ENCODE results near the gene DCANP1.

Gene DCANP1

GRCh38 chr5:135467871-135468485, 20.8 kb upstream of the DCANP1 start:
- Histone ChIP-seq H3K27me3 (ENCODE audit: control insufficient read depth in 1 of 2, insufficient read depth in 2 of 2, low read length in 2 of 2) (peaks cover 23 to 45% of the 10 kb centered on the region in 2 donors), H3K9ac (ENCODE audit: low read depth in 1 of 2, low read length in 2 of 2) (no peak overlapping the region), H3K4me1 (ENCODE audit: control insufficient read depth in 1 of 2, insufficient read depth in 2 of 2, low read length in 2 of 2) (peaks cover 4 to 7% of the 10 kb centered on the region in 2 donors), H3K9me3 (ENCODE audit: control insufficient read depth in 1 of 2, low read length in 2 of 2) (no peaks in the 10 kb centered on the region), H3K27ac (ENCODE audit: low read depth, low read length) (no peak overlapping the region), H3K4me3 (ENCODE audit: low read depth in 1 of 2, low read length in 2 of 2) (no peak overlapping the region), H3K36me3 (ENCODE audit: control insufficient read depth in 1 of 2, insufficient read depth in 2 of 2, low read length in 2 of 2) (no peaks in the 10 kb centered on the region)

- Histone ChIP-seq H3K9me3 (ENCODE audit: control insufficient read depth in 1 of 2, low read length in 2 of 2) (no peaks in the 10 kb centered on the region), H3K36me3 (ENCODE audit: control insufficient read depth in 1 of 2, insufficient read depth in 2 of 2, low read length in 2 of 2) (no peaks in the 10 kb centered on the region), H3K9ac (ENCODE audit: low read depth in 1 of 2, low read length in 2 of 2) (no peak overlapping the region), H3K4me1 (ENCODE audit: control insufficient read depth in 1 of 2, insufficient read depth in 2 of 2, low read length in 2 of 2) (peaks cover 4 to 7% of the 10 kb centered on the region in 2 donors), H3K4me3 (ENCODE audit: low read depth in 1 of 2, low read length in 2 of 2) (no peak overlapping the region), H3K27me3 (ENCODE audit: control insufficient read depth in 1 of 2, insufficient read depth in 2 of 2, low read length in 2 of 2) (peaks cover 23 to 43% of the 10 kb centered on the region in 2 donors), H3K27ac (ENCODE audit: low read depth, low read length) (no peak overlapping the region)
Observed at GRCh38 chr5:135467051-135467625, 20.0 kb upstream of the DCANP1 start.

DNA sequence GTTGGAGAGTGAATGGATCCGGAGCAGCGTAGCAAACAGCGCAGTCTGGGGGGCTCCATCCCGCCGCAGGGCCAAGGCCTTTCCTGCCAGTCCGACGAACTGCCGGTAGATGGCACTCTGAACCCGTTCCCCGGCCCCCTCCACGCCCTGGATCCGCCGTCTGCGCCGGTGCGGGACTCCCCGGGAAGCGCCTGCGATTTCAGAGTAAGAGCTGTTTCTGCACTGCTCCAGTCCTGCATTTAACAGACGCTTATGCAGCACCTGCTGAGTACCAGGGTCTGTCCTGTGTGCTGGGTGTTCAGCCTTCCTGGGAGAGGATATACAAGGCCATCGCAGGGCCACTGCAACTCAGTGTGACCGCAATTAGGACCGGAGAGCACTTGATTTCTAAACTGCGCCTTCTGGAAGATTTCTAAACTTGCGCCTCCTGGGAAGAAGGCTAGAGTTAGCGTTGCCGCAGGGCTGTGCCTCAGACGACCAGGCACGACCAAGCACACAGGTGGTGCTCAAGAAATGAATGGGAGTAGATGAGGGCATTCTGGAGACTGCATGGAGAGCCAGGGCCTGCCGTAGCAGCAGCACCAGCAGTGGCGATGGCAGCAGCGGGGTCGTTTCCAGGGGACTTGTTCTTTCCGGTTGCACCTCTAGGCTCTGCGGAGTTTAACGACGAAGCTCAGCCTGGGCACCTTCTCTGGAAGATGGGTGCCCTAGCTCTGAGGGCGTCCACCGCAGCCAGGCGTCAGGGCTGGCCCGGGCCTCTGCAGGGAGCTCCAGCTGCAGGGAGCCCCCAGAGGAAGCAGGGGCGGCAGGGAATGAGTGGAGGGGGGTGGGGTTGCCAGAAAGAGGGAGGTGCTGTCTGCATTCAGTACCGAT, 19.3 kb upstream of the DCANP1 start:
- Histone ChIP-seq H3K9me3 (ENCODE audit: control insufficient read depth in 1 of 2, low read length in 2 of 2) (no peaks in the 10 kb centered on the region), H3K4me3 (ENCODE audit: low read depth in 1 of 2, low read length in 2 of 2) (peak overlapping the region; percentile 51 to 53), H3K27ac (ENCODE audit: low read depth, low read length) (no peak overlapping the region), H3K27me3 (ENCODE audit: control insufficient read depth in 1 of 2, insufficient read depth in 2 of 2, low read length in 2 of 2) (peaks cover 23 to 41% of the 10 kb centered on the region in 2 donors), H3K4me1 (ENCODE audit: control insufficient read depth in 1 of 2, insufficient read depth in 2 of 2, low read length in 2 of 2) (peaks cover 4 to 7% of the 10 kb centered on the region in 2 donors), H3K36me3 (ENCODE audit: control insufficient read depth in 1 of 2, insufficient read depth in 2 of 2, low read length in 2 of 2) (no peaks in the 10 kb centered on the region), H3K9ac (ENCODE audit: low read depth in 1 of 2, low read length in 2 of 2) (peak overlapping the region in 1 of 2 donors; percentile 6)

DNA sequence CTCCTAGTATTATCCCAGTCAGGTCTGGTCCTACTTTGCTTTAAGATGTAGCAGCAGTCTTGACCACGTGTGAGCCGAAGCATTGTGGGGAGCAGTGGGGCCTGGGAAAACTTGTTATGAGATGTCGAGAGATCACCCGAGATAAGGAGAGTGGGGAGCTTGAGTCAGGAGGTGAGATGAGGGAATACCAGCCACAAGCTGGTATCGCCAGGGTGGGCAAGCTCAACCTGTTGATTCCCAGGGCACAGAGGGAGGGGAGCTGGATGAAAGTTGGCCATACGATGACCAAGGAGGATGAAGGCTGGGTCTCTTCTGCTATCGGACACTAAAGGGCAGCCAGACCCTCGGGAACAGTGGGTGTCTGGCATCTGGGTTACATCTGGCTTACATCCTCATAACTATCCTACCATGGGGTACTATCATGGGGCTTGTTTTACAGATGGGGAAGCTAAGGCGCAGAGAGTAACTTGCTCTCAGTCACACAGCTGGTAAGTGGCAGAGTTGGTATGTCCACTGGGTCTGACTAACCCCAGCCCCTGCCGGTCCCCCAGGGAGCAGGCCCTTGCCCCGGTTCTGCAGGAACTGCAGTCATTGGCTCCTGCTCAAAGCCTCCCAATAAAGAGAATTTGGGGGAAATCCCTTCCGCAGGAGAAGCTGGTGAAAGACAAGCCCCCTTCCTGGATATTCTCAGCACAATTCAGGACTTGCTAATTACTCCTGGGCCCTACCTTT, 18.4 kb upstream of the DCANP1 start:
- Histone ChIP-seq H3K9ac (ENCODE audit: low read depth in 1 of 2, low read length in 2 of 2) (no peak overlapping the region), H3K9me3 (ENCODE audit: control insufficient read depth in 1 of 2, low read length in 2 of 2) (no peaks in the 10 kb centered on the region), H3K36me3 (ENCODE audit: control insufficient read depth in 1 of 2, insufficient read depth in 2 of 2, low read length in 2 of 2) (no peaks in the 10 kb centered on the region)

DNA sequence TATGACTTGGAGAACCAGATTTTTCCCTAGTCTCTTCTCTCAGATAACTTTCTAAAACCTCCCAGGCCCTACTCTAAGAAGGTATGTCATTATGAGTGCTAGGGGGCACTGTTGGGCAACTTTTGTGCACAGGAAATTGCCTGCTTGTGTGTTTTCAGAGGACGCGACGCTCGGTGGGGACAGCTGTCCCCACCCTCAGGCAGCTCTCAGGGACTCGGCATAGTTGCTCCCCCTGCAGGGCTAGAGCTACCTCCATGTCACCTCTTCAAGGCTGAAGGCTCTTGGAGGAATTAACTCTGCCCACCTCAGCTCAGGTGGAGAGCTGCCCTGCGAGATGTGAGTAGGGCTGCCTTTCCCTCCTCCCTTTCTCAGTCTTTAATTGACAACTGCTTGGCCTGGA, 15.2 kb upstream of the DCANP1 start:
- Histone ChIP-seq H3K36me3 (ENCODE audit: control insufficient read depth in 1 of 2, insufficient read depth in 2 of 2, low read length in 2 of 2) (no peaks in the 10 kb centered on the region), H3K4me1 (ENCODE audit: control insufficient read depth in 1 of 2, insufficient read depth in 2 of 2, low read length in 2 of 2) (peaks cover 7 to 11% of the 10 kb centered on the region in 2 donors), H3K27me3 (ENCODE audit: control insufficient read depth in 1 of 2, insufficient read depth in 2 of 2, low read length in 2 of 2) (peaks cover 20 to 25% of the 10 kb centered on the region in 2 donors), H3K9me3 (ENCODE audit: control insufficient read depth in 1 of 2, low read length in 2 of 2) (no peaks in the 10 kb centered on the region), H3K9ac (ENCODE audit: low read depth in 1 of 2, low read length in 2 of 2) (no peak overlapping the region), H3K4me3 (ENCODE audit: low read depth in 1 of 2, low read length in 2 of 2) (no peak overlapping the region), H3K27ac (ENCODE audit: low read depth, low read length) (no peak overlapping the region)

More for the DNA sequence above, 18.4 kb upstream of the DCANP1 start:
- H3K4me1 ChIP-seq (ENCODE audit: control insufficient read depth in 1 of 2, insufficient read depth in 2 of 2, low read length in 2 of 2): peaks cover 4 to 7% of the 10 kb centered on the region in 2 donors
- no peak overlapping the region for H3K4me3 ChIP-seq (ENCODE audit: low read depth in 1 of 2, low read length in 2 of 2)
- peaks cover 23 to 37% of the 10 kb centered on the region in 2 donors for H3K27me3 ChIP-seq (ENCODE audit: control insufficient read depth in 1 of 2, insufficient read depth in 2 of 2, low read length in 2 of 2)
- H3K27ac ChIP-seq (ENCODE audit: low read depth, low read length): no peak overlapping the region

DNA sequence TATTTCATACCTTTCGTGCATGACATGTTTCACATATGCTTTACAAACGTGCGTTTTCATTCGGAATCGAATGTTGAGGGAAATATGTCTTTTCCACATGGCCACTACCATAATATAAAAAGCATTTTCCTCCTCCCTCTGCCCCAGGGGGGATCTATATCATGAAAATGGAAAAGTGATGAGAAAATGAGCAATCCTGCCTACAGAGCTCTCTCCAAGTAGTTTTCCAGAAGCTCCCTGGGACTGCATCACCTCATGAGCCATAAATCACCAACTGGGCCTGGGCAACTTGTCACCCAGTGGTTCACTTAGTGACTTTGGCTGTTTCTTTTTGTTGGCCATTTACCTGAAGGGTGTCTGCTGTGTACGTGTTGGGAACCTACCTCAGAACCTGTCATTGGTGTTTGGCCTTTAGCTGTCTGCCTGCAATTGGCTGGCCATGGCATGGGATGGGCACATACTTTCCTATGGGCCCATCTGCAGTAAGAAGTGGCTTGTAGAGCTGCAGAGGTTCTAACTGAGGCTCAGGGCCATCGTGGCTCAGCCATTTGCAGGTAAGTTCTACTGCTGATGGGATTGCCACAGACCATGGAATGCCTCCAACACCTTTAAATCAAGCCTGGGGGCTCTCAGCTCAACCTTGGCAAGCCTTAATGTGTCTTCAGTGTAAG, 14.5 kb upstream of the DCANP1 start:
- no peak overlapping the region for H3K4me3 ChIP-seq (ENCODE audit: low read depth in 1 of 2, low read length in 2 of 2)
- H3K9me3 ChIP-seq (ENCODE audit: control insufficient read depth in 1 of 2, low read length in 2 of 2): no peaks in the 10 kb centered on the region
- no peak overlapping the region for H3K9ac ChIP-seq (ENCODE audit: low read depth in 1 of 2, low read length in 2 of 2)
- H3K4me1 ChIP-seq (ENCODE audit: control insufficient read depth in 1 of 2, insufficient read depth in 2 of 2, low read length in 2 of 2): peaks cover 7 to 11% of the 10 kb centered on the region in 2 donors
- H3K36me3 ChIP-seq (ENCODE audit: control insufficient read depth in 1 of 2, insufficient read depth in 2 of 2, low read length in 2 of 2): no peaks in the 10 kb centered on the region
- peaks cover 15 to 24% of the 10 kb centered on the region in 2 donors for H3K27me3 ChIP-seq (ENCODE audit: control insufficient read depth in 1 of 2, insufficient read depth in 2 of 2, low read length in 2 of 2)
- no peak overlapping the region for H3K27ac ChIP-seq (ENCODE audit: low read depth, low read length)

- Histone ChIP-seq H3K4me3 (ENCODE audit: low read depth in 1 of 2, low read length in 2 of 2) (no peak overlapping the region), H3K9me3 (ENCODE audit: control insufficient read depth in 1 of 2, low read length in 2 of 2) (no peaks in the 10 kb centered on the region), H3K27ac (ENCODE audit: low read depth, low read length) (no peak overlapping the region), H3K36me3 (ENCODE audit: control insufficient read depth in 1 of 2, insufficient read depth in 2 of 2, low read length in 2 of 2) (no peaks in the 10 kb centered on the region), H3K9ac (ENCODE audit: low read depth in 1 of 2, low read length in 2 of 2) (no peak overlapping the region), H3K27me3 (ENCODE audit: control insufficient read depth in 1 of 2, insufficient read depth in 2 of 2, low read length in 2 of 2) (peaks cover 5 to 15% of the 10 kb centered on the region in 2 donors), H3K4me1 (ENCODE audit: control insufficient read depth in 1 of 2, insufficient read depth in 2 of 2, low read length in 2 of 2) (peaks cover 0 to 7% of the 10 kb centered on the region in 2 donors)
Observed at GRCh38 chr5:135460246-135461033, 13.3 kb upstream of the DCANP1 start.

- Histone ChIP-seq H3K4me1 (ENCODE audit: control insufficient read depth in 1 of 2, insufficient read depth in 2 of 2, low read length in 2 of 2) (peaks cover 0 to 7% of the 10 kb centered on the region in 2 donors), H3K27me3 (ENCODE audit: control insufficient read depth in 1 of 2, insufficient read depth in 2 of 2, low read length in 2 of 2) (peaks cover 0 to 4% of the 10 kb centered on the region in 2 donors), H3K36me3 (ENCODE audit: control insufficient read depth in 1 of 2, insufficient read depth in 2 of 2, low read length in 2 of 2) (no peaks in the 10 kb centered on the region), H3K9me3 (ENCODE audit: control insufficient read depth in 1 of 2, low read length in 2 of 2) (no peaks in the 10 kb centered on the region), H3K4me3 (ENCODE audit: low read depth in 1 of 2, low read length in 2 of 2) (no peak overlapping the region), H3K27ac (ENCODE audit: low read depth, low read length) (no peak overlapping the region), H3K9ac (ENCODE audit: low read depth in 1 of 2, low read length in 2 of 2) (no peak overlapping the region)
Observed at GRCh38 chr5:135458921-135459331, 11.8 kb upstream of the DCANP1 start.

DNA sequence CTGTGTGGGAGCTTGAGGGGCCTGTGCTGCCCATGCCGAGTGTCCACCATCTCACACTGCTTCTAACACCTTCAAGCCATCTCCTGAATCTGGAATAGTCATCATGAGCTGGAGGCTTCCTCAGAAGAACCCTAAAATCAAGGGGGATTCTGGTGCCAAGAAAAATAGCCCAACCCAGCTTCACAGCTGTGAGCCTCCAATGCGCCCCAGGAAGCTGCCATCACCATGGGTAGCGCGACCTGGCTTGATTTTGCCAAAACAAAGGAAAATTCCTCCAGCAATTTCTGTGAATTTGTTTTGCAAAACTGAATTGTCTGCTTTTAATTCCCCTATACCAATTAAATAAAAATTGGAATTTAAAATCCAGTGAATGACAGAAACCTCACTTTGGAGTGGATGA, 11.2 kb upstream of the DCANP1 start:
- H3K9me3 ChIP-seq (ENCODE audit: control insufficient read depth in 1 of 2, low read length in 2 of 2): no peaks in the 10 kb centered on the region
- H3K36me3 ChIP-seq (ENCODE audit: control insufficient read depth in 1 of 2, insufficient read depth in 2 of 2, low read length in 2 of 2): no peaks in the 10 kb centered on the region
- peaks cover 0 to 7% of the 10 kb centered on the region in 2 donors for H3K4me1 ChIP-seq (ENCODE audit: control insufficient read depth in 1 of 2, insufficient read depth in 2 of 2, low read length in 2 of 2)
- no peak overlapping the region for H3K9ac ChIP-seq (ENCODE audit: low read depth in 1 of 2, low read length in 2 of 2)
- no peaks in the 10 kb centered on the region for H3K27me3 ChIP-seq (ENCODE audit: control insufficient read depth in 1 of 2, insufficient read depth in 2 of 2, low read length in 2 of 2)
- no peak overlapping the region for H3K4me3 ChIP-seq (ENCODE audit: low read depth in 1 of 2, low read length in 2 of 2)
- H3K27ac ChIP-seq (ENCODE audit: low read depth, low read length): no peak overlapping the region

Measured in duodenal mucosa (tissue), 2 donors.